ENCODE measurements around the gene PITX1.

Gene PITX1

DNA sequence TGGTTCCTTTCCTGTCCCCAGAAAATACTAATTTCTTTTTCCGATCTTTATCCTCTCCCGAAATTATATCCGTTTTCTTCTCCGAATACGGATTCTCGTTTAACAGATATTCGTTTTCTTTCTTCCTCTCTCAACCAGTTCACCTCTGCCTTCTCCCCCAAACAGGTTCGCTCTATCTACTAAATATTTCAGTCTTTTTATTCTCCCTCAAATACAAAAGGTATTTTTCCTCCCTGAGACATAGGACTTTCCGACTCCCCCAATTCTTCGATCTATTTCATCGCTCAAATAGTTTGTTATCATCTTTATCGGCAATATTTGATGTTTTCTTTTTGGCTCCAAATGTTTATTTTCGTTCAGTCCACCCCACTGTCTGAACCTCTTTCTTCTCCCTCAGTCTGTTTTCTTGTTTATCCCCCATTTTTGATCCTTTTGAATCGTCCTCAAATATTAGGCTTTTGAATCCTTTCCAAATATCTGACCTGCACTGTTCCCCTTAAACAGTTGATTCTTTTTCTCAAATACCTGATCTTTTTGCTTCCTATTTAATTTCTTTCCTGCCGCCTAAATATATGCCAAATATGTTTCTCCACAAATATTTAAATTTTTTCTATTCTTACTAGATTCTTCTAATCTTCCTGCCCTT lies 4.4 kb downstream of the PITX1 start:
- DNase-seq (no peak), ATAC-seq (no peak)

GRCh38 chr5:135028791-135029476 lies 5.1 kb downstream of the PITX1 start:
- ATAC-seq = no peak
- DNase-seq = no peak

GRCh38 chr5:135027697-135028615 lies 6.1 kb downstream of the PITX1 start:
- ATAC-seq (no peak), DNase-seq (no peak)

DNA sequence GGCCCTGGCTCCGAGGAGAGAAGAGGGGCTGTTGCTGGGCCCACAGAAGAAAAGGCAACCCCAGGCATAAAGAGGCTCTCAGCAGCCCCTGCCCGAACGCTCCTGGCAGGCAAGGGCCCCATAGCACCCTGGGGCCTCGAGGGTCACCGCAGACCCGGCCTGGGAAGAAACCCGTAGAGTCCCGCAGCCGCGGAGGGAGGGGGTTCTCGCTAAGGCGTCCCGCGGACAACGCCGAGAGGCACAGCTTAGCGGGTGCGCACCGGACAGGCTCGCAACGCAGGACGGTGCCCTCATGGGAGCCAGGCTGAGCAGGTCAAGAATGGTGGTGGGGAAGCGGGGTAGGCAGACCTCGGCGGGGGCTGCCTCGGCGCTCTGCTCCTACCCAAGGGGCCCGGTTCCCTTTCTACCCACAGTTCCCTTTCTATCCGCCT lies 6.7 kb downstream of the PITX1 start:
- no peak for DNase-seq

GRCh38 chr5:135026645-135027265 lies 7.3 kb downstream of the PITX1 start:
- no peak for DNase-seq
- ATAC-seq = no peak

More for the DNA sequence above, 6.7 kb downstream of the PITX1 start:
- ATAC-seq = no peak

GRCh38 chr5:135025730-135026644 lies 8.0 kb downstream of the PITX1 start:
- DNase-seq (no peak), ATAC-seq (no peak)

- no peak for DNase-seq
- ATAC-seq = no peak
These were observed 8.9 kb downstream of the PITX1 start for GRCh38 chr5:135024956-135025729.

DNA sequence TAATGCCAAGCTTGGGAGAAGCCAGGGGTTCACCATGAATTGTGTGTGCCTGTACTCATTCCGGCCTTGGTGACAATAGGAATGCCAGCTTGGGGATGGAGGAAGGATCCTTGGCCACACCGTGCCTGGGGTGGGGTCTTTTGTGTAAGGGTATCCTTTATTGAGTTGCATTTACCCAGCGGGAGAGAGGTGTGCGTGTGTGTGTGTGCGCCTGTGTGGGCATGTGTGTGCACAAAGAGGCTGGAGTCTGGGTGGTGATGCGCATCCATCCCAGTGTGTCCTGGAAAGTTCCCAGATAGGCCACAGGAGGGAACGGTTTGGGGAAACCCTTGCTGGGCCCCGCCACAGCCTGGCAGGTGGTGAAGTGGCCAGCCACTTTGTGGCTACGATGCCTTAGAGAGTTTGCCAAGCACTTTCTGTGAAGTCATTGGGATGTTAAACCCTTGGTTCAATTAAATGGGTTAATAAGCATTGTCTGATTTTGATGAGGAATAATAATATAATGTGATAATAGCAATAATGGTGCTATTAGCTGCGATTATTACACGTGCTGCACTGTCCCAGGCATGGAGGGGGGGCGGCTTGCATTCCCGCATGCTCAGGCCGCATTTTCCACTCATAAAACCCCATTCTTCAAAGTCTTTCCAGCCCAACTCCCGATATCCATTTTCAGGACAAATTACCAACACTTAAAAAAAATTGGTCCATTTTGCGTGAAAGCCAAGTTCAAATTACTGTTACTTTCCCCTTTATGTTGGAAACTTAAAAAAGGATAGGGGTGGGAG lies 13.7 kb downstream of the PITX1 start:
- DNase-seq (no peak), ATAC-seq (no peak)

- DNase-seq = no peak
- ATAC-seq = no peak
These were observed 14.7 kb downstream of the PITX1 start for GRCh38 chr5:135019314-135019713.

- ATAC-seq = no peak
These were observed 15.6 kb downstream of the PITX1 start for GRCh38 chr5:135018457-135018856.

GRCh38 chr5:135016861-135017290 lies 17.2 kb downstream of the PITX1 start:
- no peak for ATAC-seq
- no peak for DNase-seq

More at GRCh38 chr5:135018457-135018856, 15.6 kb downstream of the PITX1 start:
- no peak for DNase-seq

- ATAC-seq = no peak
- no peak for DNase-seq
These were observed 18.1 kb downstream of the PITX1 start for GRCh38 chr5:135015942-135016341.

DNA sequence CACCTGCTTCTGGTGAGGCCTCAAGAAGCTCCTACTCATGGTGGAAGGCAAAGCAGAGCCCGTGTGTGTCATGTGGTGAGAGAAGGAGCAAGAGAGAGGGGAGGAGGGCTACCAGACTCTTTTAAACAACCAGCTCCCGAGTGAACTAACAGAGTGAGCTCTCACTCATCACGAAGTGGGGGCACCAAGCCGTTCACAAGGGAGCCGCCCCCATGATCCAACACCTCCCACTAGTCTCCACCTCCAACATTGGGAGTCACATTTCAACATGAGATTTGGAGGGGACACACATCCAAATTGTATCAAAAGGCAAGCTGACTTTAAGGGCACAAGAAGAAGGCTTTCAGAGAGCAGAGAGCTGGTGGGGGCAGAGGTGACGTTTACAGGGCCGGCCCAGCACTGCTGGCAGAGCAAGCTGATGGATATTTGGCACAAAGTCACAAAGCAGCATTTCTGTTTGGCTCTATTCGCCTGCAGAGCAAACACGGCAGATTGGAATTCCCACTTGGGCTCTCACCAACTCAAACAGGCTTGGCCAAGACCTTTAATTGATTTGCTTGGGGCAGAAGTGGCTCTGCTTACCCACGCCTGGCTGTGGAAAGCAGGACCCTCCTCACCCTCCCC lies 20.0 kb downstream of the PITX1 start:
- DNase-seq (no peak), ATAC-seq (no peak)

- no peak for ATAC-seq
These were observed 20.6 kb downstream of the PITX1 start for GRCh38 chr5:135013445-135013844.

DNA sequence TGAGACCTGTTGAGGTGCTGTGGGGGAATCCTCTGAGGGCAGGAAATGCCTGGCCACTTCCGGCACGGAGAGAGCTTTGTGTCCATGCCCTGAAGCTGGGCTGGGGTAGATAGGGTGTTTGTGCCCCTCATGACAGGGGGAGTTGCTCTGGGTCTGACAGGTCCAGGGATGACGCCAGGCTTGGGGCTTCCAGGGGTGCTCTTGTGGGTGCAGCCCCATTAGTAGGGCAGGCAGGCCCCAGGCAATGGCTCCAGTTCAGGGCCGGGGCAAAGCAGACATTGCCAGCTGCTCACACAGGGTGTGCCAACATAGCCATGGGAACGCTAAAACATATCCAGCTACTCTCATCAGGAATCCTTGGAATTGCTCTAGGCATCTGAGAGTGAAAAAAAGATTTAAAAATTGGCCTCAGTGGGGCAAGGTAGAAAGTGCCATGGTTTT lies 21.1 kb downstream of the PITX1 start:
- ATAC-seq = no peak
- DNase-seq = no peak

More at GRCh38 chr5:135013445-135013844, 20.6 kb downstream of the PITX1 start:
- DNase-seq = no peak

- no peak for DNase-seq
- ATAC-seq = no peak
These were observed 21.9 kb downstream of the PITX1 start for GRCh38 chr5:135012033-135012588.

GRCh38 chr5:135011355-135012032 lies 22.5 kb downstream of the PITX1 start:
- ATAC-seq = no peak

More at GRCh38 chr5:135011355-135012032, 22.5 kb downstream of the PITX1 start:
- DNase-seq = no peak

Measured in stimulated activated naive CD8-positive, alpha-beta T cell treated with anti-CD3 and anti-CD28 coated beads, Interleukin-15, Interleukin-2, amounts not matched to agents 100 U/mL and 50 U/mL, for 24 hours (primary cell).